ENCODE measurements around the gene D2HGDH. TPM values are rescaled to one million over a fixed set of nuclear protein-coding genes. Genes with fewer than 3 reads are reported as not detected.

Gene D2HGDH
- total and polyA plus RNA-seq, 2 of the 13 experiments (the other 11 are each of a cell fraction or from before 2014, with no cell fraction given), result 19.2 to 20.3 TPM

DNA sequence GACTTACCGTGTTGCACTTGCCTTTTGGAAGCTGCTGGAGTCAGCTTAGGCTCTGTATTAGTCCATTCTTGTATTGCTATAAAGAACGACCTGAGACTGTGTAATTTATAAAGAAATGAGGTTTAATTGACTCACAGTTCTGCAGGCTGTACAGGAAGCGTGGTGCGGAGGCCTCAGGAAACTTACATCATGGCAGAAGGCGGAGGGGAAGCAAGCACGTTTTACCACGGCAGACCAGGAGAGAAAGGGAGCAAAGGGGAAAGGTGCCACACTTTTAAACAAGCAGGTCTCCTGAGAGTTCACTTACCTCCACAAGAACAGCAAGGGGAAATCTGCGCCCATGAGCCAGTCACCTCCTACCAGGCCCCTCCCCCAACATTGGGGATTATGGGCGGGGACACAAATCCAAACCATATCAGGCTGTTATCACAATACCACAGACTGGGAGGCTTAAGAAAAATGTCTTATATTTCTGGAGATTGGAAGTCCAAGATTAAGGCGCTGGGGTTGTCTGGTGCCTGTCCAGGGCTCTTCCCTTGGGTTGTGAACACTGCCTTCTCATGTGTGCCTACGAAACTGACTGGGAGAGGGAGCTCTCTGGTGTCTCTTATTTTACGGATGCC is 3.6 kb upstream of the D2HGDH start:
- no peaks in the 10 kb centered on the region for H4K20me1 ChIP-seq (ENCODE audit: insufficient read depth, low read length)
- no TSS peak for BruUV-seq (replicated peaks)
- TF ChIP-seq HOXA9 (CRISPR knock-in tag; IDR thresholded peaks at IDR 0.05; ENCODE audit: borderline replicate concordance), result no peak
- TF ChIP-seq, protein P1, sequence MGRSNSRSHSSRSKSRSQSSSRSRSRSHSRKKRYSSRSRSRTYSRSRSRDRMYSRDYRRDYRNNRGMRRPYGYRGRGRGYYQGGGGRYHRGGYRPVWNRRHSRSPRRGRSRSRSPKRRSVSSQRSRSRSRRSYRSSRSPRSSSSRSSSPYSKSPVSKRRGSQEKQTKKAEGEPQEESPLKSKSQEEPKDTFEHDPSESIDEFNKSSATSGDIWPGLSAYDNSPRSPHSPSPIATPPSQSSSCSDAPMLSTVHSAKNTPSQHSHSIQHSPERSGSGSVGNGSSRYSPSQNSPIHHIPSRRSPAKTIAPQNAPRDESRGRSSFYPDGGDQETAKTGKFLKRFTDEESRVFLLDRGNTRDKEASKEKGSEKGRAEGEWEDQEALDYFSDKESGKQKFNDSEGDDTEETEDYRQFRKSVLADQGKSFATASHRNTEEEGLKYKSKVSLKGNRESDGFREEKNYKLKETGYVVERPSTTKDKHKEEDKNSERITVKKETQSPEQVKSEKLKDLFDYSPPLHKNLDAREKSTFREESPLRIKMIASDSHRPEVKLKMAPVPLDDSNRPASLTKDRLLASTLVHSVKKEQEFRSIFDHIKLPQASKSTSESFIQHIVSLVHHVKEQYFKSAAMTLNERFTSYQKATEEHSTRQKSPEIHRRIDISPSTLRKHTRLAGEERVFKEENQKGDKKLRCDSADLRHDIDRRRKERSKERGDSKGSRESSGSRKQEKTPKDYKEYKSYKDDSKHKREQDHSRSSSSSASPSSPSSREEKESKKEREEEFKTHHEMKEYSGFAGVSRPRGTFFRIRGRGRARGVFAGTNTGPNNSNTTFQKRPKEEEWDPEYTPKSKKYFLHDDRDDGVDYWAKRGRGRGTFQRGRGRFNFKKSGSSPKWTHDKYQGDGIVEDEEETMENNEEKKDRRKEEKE (IDR thresholded peaks at IDR 0.05), result no peak
- no peak for TF ChIP-seq ZNF841 (CRISPR knock-in tag; IDR thresholded peaks at IDR 0.05; ENCODE audit: borderline replicate concordance)
- TF ChIP-seq RORA (CRISPR knock-in tag; IDR thresholded peaks at IDR 0.05), result no peak
- no peak for TF ChIP-seq ZNF773 (CRISPR knock-in tag; IDR thresholded peaks at IDR 0.05; ENCODE audit: borderline replicate concordance)
- TF ChIP-seq PHB2 (IDR thresholded peaks at IDR 0.05; ENCODE audit: partially characterized antibody), result no peak
- no peak for TF ChIP-seq KDM2A (CRISPR knock-in tag; IDR thresholded peaks at IDR 0.05; ENCODE audit: borderline replicate concordance, low read depth)
- no peak for TF ChIP-seq ZNF235 (CRISPR knock-in tag; IDR thresholded peaks at IDR 0.05; ENCODE audit: borderline replicate concordance)
- no peak for TF ChIP-seq ZNF839 (CRISPR knock-in tag; IDR thresholded peaks at IDR 0.05; ENCODE audit: borderline replicate concordance)
- TF ChIP-seq, protein P2, sequence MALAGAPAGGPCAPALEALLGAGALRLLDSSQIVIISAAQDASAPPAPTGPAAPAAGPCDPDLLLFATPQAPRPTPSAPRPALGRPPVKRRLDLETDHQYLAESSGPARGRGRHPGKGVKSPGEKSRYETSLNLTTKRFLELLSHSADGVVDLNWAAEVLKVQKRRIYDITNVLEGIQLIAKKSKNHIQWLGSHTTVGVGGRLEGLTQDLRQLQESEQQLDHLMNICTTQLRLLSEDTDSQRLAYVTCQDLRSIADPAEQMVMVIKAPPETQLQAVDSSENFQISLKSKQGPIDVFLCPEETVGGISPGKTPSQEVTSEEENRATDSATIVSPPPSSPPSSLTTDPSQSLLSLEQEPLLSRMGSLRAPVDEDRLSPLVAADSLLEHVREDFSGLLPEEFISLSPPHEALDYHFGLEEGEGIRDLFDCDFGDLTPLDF (CRISPR knock-in tag; IDR thresholded peaks at IDR 0.05), result no peak
- no peak for TF ChIP-seq BORCS8-MEF2B (CRISPR knock-in tag; IDR thresholded peaks at IDR 0.05)
- TF ChIP-seq, protein P3, sequence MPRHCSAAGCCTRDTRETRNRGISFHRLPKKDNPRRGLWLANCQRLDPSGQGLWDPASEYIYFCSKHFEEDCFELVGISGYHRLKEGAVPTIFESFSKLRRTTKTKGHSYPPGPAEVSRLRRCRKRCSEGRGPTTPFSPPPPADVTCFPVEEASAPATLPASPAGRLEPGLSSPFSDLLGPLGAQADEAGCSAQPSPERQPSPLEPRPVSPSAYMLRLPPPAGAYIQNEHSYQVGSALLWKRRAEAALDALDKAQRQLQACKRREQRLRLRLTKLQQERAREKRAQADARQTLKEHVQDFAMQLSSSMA (CRISPR knock-in tag; IDR thresholded peaks at IDR 0.05), result no peak
- no peak for TF ChIP-seq CENPT (CRISPR knock-in tag; IDR thresholded peaks at IDR 0.05; ENCODE audit: low read depth)
- no peak for TF ChIP-seq MEIS1 (CRISPR knock-in tag; IDR thresholded peaks at IDR 0.05; ENCODE audit: borderline replicate concordance)
- CTCF ChIA-PET (ENCODE audit: low intra/inter-chr PET ratio, low total read pairs), result no interaction called here
- no peak overlapping the region for H3K27ac ChIP-seq (ENCODE audit: extremely low read length, insufficient read depth, low read length)
- intact Hi-C loops (cut with micrococcal nuclease; ENCODE audit: unreplicated experiment), result no loop called here
- H2AFZ ChIP-seq (ENCODE audit: low read length), result no peak overlapping the region
- FAIRE-seq, result no peak
- 86% methylated on average over 12 of the region's 12 CpGs for WGBS (ENCODE audit: low lambda C conversion rate)
- H3K4me1 ChIP-seq (ENCODE audit: insufficient read depth, low read length), result peaks cover 14% of the 10 kb centered on the region
- H3K36me3 ChIP-seq (replicated peaks in 1 of 2; ENCODE audit: control insufficient read depth in 1 of 2, insufficient read depth in 2 of 2, low read length in 2 of 2), result peaks cover 0 to 1% of the 10 kb centered on the region in 2 experiments; a peak in 1 of 5 replicates
- in situ Hi-C loops (cut with HindIII; ENCODE audit: extremely low pct_ligation_motif_present, low pct_unique_long_range_greater_than_20kb), result loop anchor here (10.0 kb wide), 1 partner anchor 144 kb away; no protein-coding TSS in a partner anchor
- no peaks in the 10 kb centered on the region; a peak in 1 of 5 replicates for H3K27me3 ChIP-seq (ENCODE audit: control insufficient read depth in 1 of 2, insufficient read depth in 2 of 2, low read length in 2 of 2)
- H3K4me3 ChIP-seq (replicated peaks in 1 of 3; ENCODE audit: insufficient read depth in 1 of 3, low read depth in 2 of 3, low read length in 3 of 3), result no peak overlapping the region
- H3K9me3 ChIP-seq (ENCODE audit: low read length), result no peaks in the 10 kb centered on the region
- H3K79me2 ChIP-seq (ENCODE audit: insufficient read depth, low read length), result peaks cover 3% of the 10 kb centered on the region
- DNase-seq (ENCODE audit: low spot score), result no peak
- no peak overlapping the region for H3K9ac ChIP-seq (ENCODE audit: insufficient read depth, low read depth, low read length)
- no peak overlapping the region for H3K4me2 ChIP-seq (ENCODE audit: low read depth, low read length)
- ATAC-seq, result no peak
- POLR2A ChIA-PET, result interaction anchor here (0.9 to 1.4 kb wide), 3 partner anchors 13 to 44 kb away, joined by 3 to 4 read pairs (median 3); partner anchors contain the start of genes DTYMK and ING5

Data from HepG2 (cell line).